ENCODE data around the gene NCBP2.
A peak's percentile ranks its signal among the peaks of the same experiment; 100 is the strongest.

NCBP2 gene

DNA sequence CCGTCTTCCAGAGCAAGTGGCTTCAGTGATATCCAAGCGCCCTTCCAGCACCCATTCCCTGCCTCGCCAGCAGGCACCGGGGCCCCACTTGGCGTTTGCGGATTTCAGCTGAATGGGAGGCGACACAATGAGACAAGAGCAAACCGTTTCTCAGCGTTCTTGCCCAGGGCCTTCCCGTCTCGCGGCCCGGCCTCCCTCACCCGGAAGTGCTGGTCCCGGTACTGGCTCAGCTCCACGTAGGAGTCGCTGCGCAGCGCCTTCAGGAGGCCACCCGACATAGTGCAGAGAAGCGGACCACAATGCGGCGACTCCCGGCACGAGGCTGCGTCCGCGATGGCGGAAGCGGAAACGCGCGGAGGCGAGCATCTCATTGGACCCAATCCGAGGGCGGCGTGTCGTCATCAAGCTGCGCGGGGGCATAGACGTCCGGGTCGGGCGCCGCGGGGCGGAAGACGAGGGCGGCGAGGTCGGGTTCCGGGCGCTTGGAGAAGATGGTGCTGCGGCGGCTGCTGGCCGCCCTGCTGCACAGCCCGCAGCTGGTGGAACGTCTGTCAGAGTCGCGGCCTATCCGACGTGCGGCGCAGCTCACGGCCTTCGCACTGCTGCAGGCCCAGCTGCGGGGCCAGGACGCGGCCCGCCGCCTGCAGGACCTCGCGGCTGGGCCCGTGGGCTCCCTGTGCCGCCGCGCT, at the start of gene NCBP2:
NCBP2 (minus strand) TSS at position 303 of the 689 bp plus-strand sequence; CDS start at position 278, 25 bp downstream.
- DNase-seq (ENCODE audit: extremely low read depth, insufficient read length), result peak; percentile 99
- TF ChIP-seq, protein P1, sequence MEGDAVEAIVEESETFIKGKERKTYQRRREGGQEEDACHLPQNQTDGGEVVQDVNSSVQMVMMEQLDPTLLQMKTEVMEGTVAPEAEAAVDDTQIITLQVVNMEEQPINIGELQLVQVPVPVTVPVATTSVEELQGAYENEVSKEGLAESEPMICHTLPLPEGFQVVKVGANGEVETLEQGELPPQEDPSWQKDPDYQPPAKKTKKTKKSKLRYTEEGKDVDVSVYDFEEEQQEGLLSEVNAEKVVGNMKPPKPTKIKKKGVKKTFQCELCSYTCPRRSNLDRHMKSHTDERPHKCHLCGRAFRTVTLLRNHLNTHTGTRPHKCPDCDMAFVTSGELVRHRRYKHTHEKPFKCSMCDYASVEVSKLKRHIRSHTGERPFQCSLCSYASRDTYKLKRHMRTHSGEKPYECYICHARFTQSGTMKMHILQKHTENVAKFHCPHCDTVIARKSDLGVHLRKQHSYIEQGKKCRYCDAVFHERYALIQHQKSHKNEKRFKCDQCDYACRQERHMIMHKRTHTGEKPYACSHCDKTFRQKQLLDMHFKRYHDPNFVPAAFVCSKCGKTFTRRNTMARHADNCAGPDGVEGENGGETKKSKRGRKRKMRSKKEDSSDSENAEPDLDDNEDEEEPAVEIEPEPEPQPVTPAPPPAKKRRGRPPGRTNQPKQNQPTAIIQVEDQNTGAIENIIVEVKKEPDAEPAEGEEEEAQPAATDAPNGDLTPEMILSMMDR (IDR thresholded peaks at IDR 0.05; ENCODE audit: insufficient read depth, low read length, poor library complexity, severe bottlenecking), result peak; percentile 80
- Histone ChIP-seq H3K36me3 (ENCODE audit: control insufficient read depth, insufficient read depth, low read length) (peaks cover 9% of the 10 kb centered on the region), H3K27me3 (replicated peaks; ENCODE audit: control insufficient read depth, insufficient read depth, low read length) (no peaks in the 10 kb centered on the region), H3K4me3 (replicated peaks; ENCODE audit: low read depth, low read length) (peak within 1 kb of the TSS; percentile 85)

DNA sequence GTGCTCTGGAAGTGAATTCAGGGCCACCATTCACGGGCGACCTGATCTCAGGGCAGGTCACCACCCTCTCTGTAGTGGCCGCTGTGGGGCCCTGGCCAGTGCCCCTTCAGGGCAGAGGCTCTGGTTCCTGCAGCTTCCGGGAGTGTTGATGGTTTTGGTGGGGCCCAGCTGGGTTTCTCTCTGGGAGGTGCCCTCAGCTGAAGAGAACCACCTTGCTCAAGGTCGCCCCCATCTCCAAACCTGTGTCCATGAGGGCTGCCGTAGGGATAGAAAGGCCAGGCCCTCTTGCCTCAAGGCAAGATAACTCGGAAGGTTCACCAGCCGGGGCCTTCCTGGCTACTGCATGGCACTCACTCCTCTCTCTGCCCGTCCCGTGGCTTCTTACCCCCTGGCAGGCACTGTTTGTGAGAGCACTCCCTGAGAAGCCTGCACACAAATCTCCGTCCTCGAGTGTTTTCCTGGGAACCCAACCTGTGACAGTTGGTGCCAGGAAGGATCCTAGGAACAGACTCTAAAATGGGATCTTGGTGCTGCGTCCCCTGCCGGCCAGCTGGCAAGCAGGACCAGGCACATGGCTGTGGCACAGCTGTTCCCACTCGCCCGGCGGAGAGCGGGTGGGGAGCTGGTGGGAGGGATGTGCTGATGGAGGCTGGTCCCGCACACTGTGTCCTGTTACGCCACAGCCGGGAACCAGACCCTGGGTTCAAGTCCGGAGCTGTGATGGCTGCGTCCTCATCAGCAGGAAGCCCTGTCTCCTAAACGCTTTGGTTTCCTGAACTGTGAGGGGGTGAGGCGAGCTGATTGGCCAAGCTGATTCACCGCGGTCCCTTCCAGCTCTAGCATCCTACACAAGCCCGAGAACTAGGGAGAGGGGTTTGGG, 49.5 kb upstream of the NCBP2 start:
- Histone ChIP-seq H3K36me3 (ENCODE audit: control insufficient read depth, insufficient read depth, low read length) (no peaks in the 10 kb centered on the region), H3K27me3 (replicated peaks; ENCODE audit: control insufficient read depth, insufficient read depth, low read length) (no peaks in the 10 kb centered on the region), H3K4me3 (replicated peaks; ENCODE audit: low read depth, low read length) (no peak overlapping the region)
- no peak for DNase-seq (ENCODE audit: extremely low read depth, insufficient read length)
- TF ChIP-seq, protein P1 (IDR thresholded peaks at IDR 0.05; ENCODE audit: insufficient read depth, low read length, poor library complexity, severe bottlenecking), result no peak

- DNase-seq (ENCODE audit: extremely low read depth, insufficient read length), result no peak
- TF ChIP-seq, protein P1 (IDR thresholded peaks at IDR 0.05; ENCODE audit: insufficient read depth, low read length, poor library complexity, severe bottlenecking), result no peak
- no peaks in the 10 kb centered on the region for H3K36me3 ChIP-seq (ENCODE audit: control insufficient read depth, insufficient read depth, low read length)
- H3K4me3 ChIP-seq (replicated peaks; ENCODE audit: low read depth, low read length), result no peak overlapping the region
- H3K27me3 ChIP-seq (replicated peaks; ENCODE audit: control insufficient read depth, insufficient read depth, low read length), result no peaks in the 10 kb centered on the region
These were observed 48.3 kb upstream of the NCBP2 start for GRCh38 chr3:196990601-196991007.

DNA sequence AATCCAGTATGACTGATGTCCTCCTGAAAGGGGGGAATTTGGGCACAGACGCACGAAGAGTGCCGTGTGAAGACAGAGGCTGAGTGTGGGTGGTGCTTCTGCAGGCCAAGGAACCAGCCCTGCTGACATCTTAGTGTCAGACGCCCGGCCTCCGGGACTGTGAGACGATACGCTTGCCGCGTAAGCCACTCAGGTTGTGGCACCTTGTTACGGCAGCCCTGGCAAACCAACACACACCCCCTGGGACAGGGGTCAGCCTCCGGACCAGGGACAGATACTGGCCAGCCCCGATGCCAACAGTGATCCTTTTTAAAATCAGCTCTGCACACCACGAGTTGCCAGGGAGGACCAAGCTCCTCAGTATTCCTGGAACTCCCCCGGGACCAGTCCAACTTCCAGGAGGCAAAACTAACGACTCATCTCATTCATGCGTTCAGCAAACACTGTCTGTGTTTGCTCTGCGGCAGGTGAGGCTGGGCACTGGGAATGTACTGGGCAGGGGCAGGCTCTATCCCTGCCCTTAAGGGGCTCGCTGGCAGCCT, 47.5 kb upstream of the NCBP2 start:
- Histone ChIP-seq H3K27me3 (replicated peaks; ENCODE audit: control insufficient read depth, insufficient read depth, low read length) (no peaks in the 10 kb centered on the region), H3K36me3 (ENCODE audit: control insufficient read depth, insufficient read depth, low read length) (no peaks in the 10 kb centered on the region), H3K4me3 (replicated peaks; ENCODE audit: low read depth, low read length) (no peak overlapping the region)
- TF ChIP-seq, protein P1 (IDR thresholded peaks at IDR 0.05; ENCODE audit: insufficient read depth, low read length, poor library complexity, severe bottlenecking), result no peak
- no peak for DNase-seq (ENCODE audit: extremely low read depth, insufficient read length)

GRCh38 chr3:196988241-196989029, 46.1 kb upstream of the NCBP2 start:
- Histone ChIP-seq H3K36me3 (ENCODE audit: control insufficient read depth, insufficient read depth, low read length) (no peaks in the 10 kb centered on the region), H3K4me3 (replicated peaks; ENCODE audit: low read depth, low read length) (no peak overlapping the region), H3K27me3 (replicated peaks; ENCODE audit: control insufficient read depth, insufficient read depth, low read length) (no peaks in the 10 kb centered on the region)
- no peak for DNase-seq (ENCODE audit: extremely low read depth, insufficient read length)
- TF ChIP-seq, protein P1 (IDR thresholded peaks at IDR 0.05; ENCODE audit: insufficient read depth, low read length, poor library complexity, severe bottlenecking), result peak; percentile 33
